ENCODE results near the gene PARD3B.

DNA sequence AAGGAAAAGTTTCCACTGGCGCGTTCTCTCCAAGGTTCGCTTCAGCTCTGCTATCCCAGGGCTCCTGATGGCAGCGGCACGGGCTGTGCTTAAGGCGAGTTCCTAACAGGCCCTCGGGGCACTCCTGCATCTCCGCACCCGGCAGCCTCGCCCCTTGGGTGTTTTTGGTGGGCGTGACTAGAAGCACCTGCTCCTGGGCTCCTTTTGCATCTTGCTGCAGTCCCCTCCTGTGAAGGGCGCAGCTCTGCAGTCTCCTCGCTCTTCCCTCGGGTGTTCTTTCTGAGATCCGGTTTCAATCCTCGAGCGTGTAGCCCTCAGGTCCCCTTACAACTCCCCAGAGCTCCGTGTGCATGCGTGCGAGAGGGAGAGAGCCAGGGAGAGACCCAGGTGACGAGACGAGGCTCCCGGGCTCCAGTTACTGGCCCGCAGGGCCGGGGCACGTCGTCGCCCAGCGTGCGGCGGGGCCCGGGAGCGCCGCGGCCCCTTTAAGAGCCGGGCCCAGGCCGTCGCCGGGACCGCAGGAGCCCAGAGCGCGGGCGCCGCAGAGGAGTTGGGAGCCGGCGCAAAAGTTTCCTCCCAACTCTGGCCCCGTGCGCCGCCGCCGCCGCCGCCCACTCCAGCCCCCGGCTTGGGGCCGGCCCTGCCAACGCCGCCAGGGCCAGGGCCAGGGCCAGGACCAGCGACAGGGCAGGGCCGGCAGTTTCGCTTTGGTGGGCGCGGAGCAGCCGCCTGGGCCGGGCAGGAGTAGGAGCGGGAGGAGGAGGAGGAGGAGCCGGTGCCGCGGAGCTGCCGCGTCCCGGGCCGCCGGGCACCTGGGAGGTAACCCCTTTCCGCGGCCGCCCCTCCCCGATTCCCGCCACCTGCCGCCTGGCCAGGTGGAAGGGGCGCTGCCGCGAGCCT, at the start of gene PARD3B:
- TF ChIP-seq, protein P1, sequence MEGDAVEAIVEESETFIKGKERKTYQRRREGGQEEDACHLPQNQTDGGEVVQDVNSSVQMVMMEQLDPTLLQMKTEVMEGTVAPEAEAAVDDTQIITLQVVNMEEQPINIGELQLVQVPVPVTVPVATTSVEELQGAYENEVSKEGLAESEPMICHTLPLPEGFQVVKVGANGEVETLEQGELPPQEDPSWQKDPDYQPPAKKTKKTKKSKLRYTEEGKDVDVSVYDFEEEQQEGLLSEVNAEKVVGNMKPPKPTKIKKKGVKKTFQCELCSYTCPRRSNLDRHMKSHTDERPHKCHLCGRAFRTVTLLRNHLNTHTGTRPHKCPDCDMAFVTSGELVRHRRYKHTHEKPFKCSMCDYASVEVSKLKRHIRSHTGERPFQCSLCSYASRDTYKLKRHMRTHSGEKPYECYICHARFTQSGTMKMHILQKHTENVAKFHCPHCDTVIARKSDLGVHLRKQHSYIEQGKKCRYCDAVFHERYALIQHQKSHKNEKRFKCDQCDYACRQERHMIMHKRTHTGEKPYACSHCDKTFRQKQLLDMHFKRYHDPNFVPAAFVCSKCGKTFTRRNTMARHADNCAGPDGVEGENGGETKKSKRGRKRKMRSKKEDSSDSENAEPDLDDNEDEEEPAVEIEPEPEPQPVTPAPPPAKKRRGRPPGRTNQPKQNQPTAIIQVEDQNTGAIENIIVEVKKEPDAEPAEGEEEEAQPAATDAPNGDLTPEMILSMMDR (IDR thresholded peaks at IDR 0.05), result no peak
- peak; percentile 52 for TF ChIP-seq POLR2A (IDR thresholded peaks at IDR 0.05)
